Epithelial cell of alveolus of lung (primary cell): ENCODE data around the gene SAP30. TPM values are rescaled to one million over a fixed set of nuclear protein-coding genes. Genes with fewer than 3 reads are reported as not detected.

Source experiments
- total RNA-seq: library from RNA; depleted of rRNA; stranded (reverse); fragments of >200 nt; gene quantifications from 2 replicates; pipeline ENCODE4 v1.2.1, GENCODE V29; 2015

Gene SAP30
- 18.2 and 25.6 TPM in 2 replicates for total RNA-seq

GRCh38 chr4:173370477-173371291 lies at the start of gene SAP30:
SAP30 (plus strand) TSS chr4:173370954; CDS start chr4:173371183, 229 bp downstream.

DNA sequence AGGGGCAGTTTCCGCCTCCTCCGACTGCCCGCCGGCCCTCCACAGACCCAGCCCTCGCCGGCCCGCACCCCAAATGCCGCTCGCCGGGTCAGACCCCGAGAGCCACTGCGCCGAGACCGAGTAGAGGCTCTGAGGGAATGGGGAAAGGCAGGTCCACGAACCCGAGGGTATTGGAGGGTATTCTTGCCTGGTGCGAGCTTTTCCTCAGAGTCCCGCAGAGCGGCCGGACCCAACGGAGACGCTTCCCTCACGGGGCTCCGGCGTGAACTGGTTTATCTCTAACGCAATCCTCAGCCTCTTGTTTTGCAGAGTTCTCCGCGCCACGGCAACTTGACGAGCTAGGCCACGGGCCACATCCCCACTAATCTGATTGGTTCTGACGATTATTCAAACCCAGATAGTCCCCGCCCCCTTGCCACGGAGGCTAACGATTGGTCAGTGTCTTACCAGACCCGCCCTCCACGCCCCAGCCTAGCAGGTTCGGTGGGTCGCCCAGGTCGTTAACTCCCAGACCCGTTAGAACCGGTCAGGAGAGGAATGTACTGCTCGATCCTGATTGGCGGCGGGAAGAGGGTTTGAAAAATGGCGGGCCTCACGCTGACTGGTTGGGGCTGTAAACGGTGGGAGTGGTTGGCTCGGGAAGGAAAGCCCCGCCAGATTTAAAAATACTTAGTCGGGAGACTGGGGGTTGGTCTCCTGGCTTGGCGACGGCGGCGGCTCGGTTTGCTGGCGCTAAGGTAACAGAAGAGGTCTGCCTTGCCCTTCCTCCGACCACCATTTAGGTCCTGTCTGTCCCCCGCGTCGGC lies 36.5 kb upstream of the SAP30 start, which contains the start of gene HMGB2:
Gene HMGB2 (minus strand): TSS at position 274 of the 806 bp plus-strand sequence. CDS start 709 bp downstream, outside the sequence.

DNA sequence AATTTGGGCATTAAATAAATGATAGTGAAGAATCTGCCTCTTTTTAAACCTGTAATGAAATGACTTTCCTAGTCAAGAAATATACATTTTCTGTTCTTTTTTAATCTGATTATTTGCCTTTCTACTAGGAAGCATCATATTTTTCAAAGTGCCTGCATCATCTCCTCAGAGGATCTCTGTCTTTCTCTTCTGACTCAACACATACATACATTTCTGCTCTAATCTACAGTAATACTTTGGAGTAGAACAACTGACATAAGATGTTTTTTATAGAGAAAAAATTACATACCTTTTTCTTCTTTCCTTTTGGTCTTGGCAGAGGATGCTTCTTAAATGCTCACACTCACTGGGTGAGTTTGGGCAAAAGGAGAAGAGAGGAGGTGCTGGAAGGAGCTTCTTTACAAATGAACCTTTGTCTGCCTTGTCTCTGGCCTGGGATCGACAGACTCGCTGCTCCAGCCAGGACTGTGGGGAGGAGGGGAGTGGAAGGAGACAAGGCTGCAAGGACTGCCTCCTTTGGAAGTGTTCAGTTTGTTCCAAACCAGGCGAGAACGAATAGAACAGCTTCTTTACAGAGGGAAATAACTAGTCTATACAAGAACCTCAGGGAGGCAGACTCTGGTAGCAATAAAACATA lies 28.1 kb downstream of the SAP30 start, which contains the start of gene SCRG1:
Gene SCRG1 (minus strand): TSS at position 338 of the 637 bp plus-strand sequence. CDS start 7,702 bp downstream, outside the sequence.

Other genes starting within 250 kb of the SAP30 start
- gene GALNT7, start 202.1 kb upstream of the SAP30 start, total RNA-seq = 19.0 and 24.7 TPM in 2 replicates
- gene HMGB2, start 36.6 kb upstream of the SAP30 start, total RNA-seq = 67.9 and 116 TPM in 2 replicates
- 0.13 TPM in 1 of 2 replicates, not detected in the other for gene SCRG1, start 28.2 kb downstream of the SAP30 start, total RNA-seq
- 1.9 and 2.3 TPM in 2 replicates for gene HAND2, start 159.3 kb downstream of the SAP30 start, total RNA-seq